GM12875 (cell line): ENCODE results near the gene CYP2A7.
"Not testable (repeated sequence)": the region's sequence is repeated elsewhere in the genome, so short reads cannot be mapped to it uniquely, and the experiment has no call there.

ENCODE experiments used
- H3K4me3 ChIP-seq: one replicate; pipeline ENCODE4 v1.5.1; 2011; ENCODE audit warnings: low read depth, low read length, control low read depth
- TF ChIP-seq, protein P1 (sequence below): IDR thresholded peaks from 2 replicates; pipeline ENCODE4 v1.5.1; 2011; ENCODE audit warnings: low read depth, mild to moderate bottlenecking, control low read depth, inconsistent platforms, low read length, moderate library complexity, borderline replicate concordance; ENCODE audit not compliant: insufficient read depth

The CYP2A7 gene

DNA sequence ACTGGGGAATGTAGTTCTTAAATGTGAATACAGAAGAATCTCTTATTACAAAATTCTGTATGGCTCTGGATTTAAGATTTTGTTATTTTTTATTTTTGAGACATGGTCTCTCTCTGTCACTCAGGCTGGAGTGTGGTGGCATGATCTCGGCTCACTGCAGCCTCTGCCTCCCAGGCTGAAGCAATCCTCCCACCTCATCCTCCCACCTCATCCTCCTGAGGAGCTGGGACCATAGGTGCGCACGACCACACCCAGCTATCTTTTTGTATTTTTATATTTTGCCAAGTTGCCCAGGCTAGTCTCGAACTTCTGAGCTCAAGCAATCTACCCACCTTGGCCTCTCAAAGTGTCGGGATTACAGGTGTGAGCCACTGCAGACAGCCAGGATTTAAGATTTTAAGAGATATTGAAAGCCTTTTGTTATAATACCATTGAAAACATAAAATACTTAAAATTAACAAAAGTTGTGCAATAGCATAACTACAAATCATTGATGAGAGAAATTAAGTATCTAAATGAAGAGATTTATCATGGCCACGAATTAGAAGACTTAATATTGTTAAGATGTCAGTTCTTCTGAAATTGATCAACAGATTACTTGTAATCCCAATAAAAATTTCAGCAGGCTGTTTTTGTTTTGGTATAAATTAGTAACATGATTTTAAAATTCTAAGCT lies 45.1 kb downstream of the CYP2A7 start:
- H3K4me3 ChIP-seq: no peak overlapping the region
- TF ChIP-seq, protein P1, sequence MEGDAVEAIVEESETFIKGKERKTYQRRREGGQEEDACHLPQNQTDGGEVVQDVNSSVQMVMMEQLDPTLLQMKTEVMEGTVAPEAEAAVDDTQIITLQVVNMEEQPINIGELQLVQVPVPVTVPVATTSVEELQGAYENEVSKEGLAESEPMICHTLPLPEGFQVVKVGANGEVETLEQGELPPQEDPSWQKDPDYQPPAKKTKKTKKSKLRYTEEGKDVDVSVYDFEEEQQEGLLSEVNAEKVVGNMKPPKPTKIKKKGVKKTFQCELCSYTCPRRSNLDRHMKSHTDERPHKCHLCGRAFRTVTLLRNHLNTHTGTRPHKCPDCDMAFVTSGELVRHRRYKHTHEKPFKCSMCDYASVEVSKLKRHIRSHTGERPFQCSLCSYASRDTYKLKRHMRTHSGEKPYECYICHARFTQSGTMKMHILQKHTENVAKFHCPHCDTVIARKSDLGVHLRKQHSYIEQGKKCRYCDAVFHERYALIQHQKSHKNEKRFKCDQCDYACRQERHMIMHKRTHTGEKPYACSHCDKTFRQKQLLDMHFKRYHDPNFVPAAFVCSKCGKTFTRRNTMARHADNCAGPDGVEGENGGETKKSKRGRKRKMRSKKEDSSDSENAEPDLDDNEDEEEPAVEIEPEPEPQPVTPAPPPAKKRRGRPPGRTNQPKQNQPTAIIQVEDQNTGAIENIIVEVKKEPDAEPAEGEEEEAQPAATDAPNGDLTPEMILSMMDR: no peak

DNA sequence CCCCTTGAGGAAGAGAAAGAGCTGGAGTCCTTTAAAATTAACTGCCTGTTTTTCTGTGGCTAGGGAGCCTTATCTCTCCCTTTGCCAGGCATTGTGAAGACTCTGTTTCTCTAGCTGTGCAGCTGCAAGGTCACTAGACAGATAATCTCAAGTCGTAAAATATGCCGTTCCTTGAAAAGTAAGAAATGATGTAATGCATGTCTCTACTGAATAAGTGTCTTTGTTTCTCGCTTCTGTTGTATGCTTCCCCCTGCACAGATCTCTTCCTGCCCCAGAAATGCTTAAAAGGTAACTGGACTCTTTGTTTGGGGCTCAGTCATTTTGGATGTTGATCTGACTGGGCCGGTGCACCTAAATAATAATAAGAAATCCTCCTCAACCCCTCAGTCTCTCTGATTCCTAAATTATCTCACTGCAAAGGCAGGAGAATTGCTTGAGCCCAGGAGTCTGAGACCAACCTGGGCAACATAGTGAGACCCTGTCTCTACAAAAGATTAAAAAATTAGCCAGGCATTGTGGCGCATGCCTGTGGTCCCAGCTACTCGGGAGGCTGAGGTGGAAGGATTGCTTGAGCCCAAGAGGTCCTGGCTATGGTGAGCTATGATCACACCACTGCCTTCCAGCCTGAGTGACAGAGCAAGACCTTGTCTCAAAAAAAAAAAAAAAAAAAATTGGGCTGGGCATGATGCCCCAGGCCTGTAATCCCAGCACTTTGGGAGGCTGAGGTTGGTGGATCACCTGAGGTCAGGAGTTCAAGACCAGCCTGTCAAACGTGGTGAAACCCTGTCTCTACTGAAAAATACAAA lies 48.1 kb downstream of the CYP2A7 start:
- H3K4me3 ChIP-seq: not testable (repeated sequence)

DNA sequence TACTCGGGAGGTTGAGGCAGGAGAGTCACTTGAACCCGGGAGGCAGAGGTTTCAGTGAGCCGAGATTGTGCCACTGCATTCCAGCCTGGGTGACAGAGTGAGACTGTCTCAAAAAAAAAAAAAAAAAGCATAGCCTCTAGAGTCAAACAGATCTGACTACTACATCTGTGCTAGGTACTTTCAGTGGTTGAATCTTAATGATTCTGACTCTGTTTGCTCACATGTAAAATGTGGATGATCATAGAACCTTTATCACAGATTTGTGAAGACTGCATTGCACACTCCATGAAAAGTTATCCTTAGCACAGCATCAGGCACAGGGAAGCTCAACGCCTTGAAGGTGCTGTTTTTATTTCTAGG lies 49.6 kb downstream of the CYP2A7 start:
- H3K4me3 ChIP-seq: not testable (repeated sequence)

DNA sequence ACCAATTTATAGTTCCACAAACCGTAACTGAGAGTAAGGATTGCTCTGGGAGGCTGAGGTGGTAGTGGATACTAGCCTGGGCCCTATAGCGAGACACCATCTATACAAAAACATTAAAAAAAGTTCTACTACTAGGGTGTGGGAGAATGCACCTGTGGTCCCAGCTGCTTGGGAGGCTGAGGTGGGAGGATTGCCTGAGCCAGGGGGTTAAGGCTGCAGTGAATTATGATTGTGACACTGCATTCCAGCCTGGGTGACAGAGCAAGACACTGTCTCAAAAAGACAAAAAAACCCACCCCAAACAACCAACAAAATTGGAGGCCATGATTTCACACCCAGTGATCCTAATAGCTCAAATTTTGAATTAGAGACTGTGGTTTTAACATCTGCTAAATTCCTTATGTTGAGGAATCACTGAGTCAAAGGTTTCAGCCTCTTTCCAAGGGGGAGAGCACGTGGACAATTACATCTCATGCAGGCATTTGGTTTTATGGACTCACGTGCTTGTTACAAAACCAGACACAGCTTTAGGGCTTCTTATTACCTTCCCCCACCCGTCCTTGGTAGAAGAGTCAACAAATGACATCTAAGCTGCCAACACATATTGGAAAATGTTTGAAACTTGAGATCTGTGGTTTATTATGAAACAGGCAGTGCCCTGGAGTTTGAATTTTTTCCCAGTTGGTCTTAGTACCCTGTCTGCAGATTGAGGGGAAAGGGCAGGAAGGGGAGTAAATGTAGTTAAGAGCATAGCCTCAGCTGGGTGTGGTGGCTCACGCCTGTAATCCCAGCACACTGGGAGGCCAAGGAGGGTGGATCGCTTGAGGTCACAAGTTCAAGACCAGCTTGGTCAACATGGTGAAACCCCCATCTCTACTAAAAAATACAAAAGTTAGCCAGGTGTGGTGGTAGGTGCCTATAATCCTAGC lies 50.3 kb downstream of the CYP2A7 start:
- H3K4me3 ChIP-seq: no peak overlapping the region
- TF ChIP-seq, protein P1: no peak

DNA sequence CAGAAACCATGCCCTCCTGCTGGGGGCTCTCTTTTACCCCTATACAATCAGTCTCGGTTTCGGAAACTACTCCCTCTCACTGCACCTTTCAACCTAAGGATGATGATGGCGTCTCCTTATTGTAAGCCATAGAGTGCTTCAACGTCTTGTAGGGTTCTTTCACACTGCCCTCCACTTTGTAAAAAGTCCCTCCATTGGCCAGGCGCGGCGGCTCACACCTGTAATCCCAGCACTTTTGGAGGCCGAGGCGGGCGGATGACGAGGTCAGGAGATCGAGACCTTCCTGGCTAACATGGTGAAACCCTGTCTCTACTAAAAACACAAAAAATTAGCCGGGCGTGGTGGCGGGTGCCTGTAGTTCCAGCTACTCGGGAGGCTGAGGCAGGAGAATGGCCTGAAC lies 51.3 kb downstream of the CYP2A7 start:
- not testable (repeated sequence) for H3K4me3 ChIP-seq

DNA sequence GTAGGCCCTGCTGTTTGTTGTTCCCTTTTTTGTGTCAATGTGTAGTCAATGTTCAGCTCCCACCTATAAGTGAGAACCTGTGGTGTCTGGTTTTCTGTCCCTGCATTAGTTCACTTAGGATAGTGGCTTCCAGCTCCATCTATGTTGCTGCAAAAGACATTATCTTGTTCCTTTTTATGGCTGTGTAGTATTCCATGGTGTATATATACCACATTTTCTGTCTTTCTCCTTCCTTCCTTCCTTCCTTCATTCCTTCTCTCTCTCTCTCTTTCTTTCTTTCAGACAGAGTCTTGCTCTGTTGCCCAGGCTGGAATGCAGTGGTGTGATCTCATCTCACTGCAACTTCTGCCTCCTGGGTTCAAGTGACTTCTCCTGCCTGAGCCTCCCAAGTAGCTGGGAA lies 52.8 kb downstream of the CYP2A7 start:
- TF ChIP-seq, protein P1: no peak

DNA sequence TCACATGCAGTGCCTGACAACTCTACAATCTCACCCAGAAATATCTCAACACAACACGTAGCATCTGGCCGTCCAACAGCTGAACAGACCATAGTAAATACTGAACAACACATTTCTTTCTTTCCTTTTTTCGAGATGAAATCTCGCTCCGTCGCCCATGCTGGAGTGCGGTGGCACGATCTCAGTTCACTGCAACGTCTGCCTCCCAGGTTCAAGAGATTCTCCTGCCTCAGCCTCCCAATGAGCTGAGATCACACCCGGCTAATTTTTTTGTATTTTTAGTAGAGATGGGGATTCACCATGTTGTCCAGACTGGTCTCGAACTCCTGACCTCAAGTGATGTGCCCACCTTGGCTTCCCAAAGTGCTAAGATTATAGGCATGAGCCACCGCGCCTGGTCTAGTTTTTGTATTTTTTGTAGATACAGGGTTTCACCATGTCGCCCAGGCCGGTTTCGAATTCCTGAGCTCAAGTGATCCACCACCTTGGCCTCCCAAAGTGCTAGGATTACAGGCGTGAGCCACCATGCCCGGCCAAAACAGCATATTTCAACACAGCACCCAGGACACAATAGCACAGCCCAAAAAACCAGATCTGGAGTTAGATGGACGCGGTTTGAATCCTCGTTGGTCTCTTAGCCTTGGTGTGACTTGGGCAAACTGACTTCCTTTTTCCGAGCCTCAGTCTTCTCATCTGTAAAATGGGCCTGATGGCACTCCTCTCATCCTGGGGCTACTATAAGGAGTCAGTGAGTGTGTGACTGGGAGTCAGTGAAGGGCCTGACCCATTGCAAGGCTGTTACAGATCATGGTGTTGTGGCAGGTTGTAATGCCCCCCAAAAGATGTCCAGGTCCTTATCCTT lies 54.4 kb downstream of the CYP2A7 start:
- TF ChIP-seq, protein P1: no peak
- no peak overlapping the region for H3K4me3 ChIP-seq

More for the DNA sequence above, 52.8 kb downstream of the CYP2A7 start:
- no peak overlapping the region for H3K4me3 ChIP-seq

DNA sequence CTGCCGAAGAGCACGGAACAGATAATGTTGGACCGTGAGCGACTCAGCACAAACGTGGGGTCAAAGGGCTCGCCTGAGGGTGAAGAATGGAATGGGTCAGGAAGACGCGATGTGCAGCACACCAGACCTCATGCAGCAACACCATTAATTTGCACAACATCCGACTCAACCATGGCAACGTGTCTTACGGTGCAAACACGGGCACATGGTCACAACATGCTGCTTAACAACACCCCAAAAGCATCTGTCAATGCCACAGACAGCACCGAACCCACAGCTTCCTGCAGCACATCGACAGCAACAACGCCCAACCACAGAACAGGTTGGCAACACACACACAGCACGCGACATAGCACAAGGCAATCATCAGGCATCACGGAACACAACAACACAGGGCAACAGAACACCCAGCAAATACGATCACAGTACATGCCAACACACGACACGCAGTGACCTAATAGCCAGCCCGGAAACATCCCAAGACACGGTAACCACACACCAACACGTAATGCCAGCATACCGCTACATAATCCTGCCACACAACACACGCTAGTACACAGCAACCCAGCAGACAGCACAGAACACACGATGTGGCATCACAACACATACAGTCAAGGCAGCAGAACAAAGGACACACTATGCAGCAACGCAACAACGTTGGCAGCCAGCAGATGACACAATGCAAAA lies 55.2 kb downstream of the CYP2A7 start:
- H3K4me3 ChIP-seq: not testable (repeated sequence)

DNA sequence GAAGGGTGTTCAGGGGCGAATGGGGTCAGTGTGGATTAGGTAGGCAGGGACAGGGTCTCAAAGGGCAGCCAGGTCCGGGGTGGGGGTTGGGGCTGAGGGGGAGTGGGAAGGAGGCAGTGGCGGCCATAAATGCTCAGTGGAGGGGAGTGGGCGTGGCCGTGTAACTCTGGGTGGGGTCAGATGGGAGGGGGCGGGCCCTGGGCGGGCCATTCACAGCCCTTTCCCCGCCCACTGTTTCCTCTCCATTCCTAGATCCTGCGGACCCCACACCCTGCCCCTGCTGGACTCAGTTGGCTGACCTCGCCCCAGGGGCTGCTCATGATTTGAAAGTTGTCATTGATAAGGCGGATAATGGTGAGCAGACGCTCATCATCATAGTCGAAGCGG lies 55.7 kb downstream of the CYP2A7 start:
- not testable (repeated sequence) for H3K4me3 ChIP-seq

DNA sequence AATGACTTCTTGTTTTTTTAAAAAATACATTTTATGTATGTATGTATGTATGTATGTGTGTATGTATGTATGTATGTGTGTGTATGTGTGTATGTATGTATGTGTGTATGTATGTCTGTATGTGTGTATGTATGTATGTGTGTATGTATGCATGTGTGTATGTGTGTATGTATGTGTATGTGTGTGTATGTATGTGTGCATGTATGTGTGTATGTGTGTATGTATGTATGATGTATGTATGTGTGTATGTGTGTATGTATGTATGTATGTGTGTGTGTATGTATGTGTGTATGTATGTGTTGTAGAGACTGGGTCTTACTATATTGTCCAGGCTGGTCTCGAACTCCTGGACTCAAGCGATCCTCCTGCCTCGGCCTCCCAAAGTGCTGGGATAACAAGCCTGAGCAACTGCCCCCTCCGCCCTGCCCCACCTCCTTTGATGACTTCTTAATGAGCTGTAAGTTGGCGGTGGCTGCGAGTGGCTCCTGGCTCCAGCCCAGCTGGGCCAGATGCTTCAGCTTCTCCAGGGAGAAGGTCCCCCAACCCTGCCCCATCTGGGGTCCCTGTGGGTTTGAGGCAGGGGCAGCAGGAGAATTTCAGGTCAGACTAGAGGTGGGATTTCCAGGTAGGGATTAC lies 56.5 kb downstream of the CYP2A7 start:
- H3K4me3 ChIP-seq: not testable (repeated sequence)
